T-helper 22 cell (primary cell): ENCODE data around the gene ESPNL.

Experiments
- DNase-seq: peaks from one replicate; pipeline ENCODE4 v3.0.0-alpha.2; 2020; ENCODE audit warnings: low read depth

Gene ESPNL

DNA sequence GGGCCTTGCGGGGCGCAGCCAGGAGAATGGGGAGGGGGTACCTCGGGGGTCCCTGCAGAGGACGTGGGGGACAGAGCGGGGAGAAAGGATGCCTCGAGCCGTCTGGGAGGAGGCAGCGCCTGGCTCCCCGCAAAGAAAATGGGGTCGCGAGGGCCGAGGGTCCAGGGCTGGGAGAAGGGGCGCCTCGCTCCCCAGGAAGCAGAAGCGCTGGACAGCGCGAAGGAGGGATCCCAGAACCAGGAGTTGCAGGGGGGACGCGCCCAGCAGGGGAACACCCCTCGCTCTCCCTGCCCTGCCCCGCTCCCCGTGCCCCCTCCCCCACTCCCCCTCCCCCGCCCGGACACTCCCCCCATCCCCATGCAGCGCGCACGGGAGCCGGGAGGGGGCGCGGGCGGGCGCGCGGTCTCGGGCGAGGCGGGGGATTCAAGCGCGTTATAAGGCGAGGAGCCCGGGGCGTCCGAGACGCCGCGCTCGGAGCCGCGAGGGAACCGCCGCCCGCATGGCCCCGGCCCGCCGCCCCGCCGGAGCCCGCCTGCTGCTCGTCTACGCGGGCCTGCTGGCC lies 58.5 kb downstream of the ESPNL start, which contains the start of gene ERFE:
ERFE (plus strand) TSS at position 462 of the 562 bp plus-strand sequence; CDS start at position 500, 38 bp downstream.
- no peak for DNase-seq

DNA sequence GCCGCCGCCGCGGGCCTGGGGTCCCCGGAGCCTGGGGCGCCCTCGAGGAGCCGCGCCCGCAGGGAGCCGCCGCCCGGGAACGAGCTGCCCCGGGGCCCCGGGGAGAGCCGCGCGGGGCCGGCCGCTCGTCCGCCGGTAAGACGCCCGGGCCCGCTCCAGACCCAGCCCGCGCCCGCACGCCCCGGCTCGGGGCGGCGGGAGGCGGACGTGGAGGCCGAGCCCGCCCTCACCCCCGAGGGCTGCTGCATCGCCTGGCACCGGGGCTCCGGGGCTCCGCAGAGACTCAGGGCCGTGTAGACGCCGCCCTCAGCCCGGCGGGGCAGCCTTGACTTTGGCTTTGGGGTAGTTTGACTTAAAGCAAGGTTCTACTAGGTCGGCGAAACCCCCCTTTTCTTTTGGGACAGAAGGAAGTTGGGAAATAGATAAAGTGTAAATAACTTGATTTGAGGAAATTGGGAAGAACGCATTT lies 59.0 kb downstream of the ESPNL start:
- DNase-seq, result no peak

DNA sequence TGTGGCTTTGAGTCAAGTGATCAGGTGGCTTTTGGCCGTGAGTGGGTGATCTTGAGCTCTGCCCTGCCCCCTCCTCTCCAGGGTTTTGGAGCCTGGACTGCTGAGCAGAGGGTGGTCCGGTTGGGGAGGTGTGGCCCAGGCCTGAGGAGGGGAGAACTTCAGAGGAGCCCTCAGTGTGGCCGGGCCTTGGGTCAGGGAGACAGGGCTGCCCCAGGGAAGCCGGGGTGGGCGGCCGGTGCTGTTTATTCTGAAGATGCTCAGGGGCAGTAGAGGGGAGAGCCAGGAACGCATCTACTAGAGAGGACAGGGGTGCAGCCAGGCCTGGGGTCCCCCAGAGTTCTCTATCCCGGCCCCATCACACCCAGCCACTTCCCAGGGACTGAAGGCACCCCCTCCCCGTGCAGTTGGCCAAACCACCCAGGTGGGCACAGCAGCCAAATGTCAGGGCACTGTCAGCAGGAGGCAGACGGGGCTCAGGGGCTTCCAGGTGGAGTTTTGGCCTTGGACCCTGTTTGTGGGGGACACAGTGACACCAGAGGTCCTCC lies 59.6 kb downstream of the ESPNL start:
- no peak for DNase-seq

GRCh38 chr2:238160206-238161129 lies 60.3 kb downstream of the ESPNL start:
- no peak for DNase-seq

GRCh38 chr2:238161291-238162051 lies 61.3 kb downstream of the ESPNL start:
- no peak for DNase-seq

DNA sequence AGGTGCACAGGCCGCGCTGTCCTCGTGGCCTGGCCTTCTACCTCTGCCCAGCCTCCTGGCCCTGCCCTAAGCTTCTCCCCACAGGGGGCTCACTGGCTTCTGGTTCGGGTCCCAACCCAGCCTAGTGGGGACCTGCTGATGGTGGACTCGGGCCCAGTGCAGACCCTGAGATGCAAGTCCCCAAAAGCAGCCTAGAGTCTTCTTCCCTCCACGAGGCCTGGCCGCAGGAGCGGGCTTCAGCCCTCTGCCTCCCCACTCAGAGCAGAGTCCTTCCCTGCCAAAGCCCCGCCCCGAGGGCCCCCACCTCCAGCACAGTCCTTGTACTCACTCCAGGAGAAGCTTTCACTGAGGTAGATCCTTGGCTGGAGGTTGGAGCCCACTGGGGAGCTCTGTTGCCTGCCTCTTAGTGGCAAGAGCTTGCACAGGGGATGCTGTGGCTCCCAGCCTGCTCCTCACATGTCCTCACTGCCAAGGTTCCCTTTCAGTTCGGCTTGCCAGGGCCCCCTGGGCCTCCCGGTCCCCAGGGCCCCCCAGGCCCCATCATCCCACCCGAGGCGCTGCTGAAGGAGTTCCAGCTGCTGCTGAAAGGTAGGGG lies 62.2 kb downstream of the ESPNL start:
- no peak for DNase-seq

DNA sequence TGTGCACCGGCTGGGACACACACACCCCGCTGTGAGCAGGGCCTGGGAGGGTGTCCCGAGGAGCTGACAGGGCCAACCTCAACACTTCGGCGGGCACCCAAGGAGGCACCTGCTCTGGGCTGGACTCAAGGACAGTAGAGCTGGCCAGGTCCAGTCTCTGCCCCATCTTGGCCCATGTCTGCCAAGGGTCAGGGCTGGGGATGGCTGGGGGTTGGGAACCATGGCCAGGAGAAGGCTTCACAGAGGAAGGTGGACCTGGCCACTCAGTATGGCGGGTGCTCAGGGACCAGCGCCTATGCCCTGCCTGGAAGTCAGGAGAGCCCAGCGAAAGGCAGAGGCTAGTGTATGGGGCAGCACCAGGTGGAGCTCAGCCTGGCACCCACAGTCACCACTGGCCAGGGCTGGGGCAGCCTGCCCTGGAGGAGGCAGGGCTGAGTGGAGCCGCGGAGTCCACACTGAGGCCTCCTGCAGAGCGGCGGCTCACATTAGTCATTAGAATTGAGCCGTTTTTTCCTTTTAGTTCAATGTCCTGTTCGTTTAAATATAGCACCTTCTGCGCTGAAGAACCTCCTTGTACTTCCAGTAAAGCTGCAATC lies 62.8 kb downstream of the ESPNL start:
- no peak for DNase-seq

GRCh38 chr2:238163481-238164198 lies 63.5 kb downstream of the ESPNL start:
- no peak for DNase-seq

GRCh38 chr2:238164906-238165287 lies 64.8 kb downstream of the ESPNL start:
- no peak for DNase-seq

DNA sequence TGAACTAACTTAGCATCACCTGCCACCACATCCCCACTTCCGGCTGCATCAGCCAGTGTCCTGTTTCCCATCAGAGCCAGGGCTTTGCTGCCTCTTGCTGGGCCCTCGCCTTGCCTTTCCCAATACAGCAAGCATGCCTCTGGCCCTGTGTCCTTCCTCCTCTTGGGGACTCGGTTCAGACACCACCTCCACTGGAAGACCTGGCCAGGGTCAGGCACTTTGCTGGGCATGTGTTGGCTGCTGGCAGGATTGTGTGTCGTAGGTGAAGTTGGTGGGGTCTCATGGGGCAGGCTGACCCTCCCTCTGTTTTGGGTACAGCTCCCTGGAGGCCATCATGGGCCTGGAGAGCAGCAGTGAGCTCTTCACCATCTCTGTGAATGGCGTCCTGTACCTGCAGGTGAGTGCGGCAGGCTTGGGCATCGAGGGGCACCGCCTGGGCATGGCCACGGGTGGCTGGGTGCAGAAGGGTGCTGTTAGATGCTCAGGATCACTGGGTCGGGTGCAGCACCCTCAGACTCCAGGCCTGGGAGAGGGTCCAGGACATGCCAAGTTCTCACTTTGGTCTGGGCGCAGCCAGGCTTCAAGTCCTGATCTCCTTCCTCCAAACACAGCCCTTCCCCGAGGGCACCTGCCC lies 65.3 kb downstream of the ESPNL start:
- DNase-seq, result no peak

DNA sequence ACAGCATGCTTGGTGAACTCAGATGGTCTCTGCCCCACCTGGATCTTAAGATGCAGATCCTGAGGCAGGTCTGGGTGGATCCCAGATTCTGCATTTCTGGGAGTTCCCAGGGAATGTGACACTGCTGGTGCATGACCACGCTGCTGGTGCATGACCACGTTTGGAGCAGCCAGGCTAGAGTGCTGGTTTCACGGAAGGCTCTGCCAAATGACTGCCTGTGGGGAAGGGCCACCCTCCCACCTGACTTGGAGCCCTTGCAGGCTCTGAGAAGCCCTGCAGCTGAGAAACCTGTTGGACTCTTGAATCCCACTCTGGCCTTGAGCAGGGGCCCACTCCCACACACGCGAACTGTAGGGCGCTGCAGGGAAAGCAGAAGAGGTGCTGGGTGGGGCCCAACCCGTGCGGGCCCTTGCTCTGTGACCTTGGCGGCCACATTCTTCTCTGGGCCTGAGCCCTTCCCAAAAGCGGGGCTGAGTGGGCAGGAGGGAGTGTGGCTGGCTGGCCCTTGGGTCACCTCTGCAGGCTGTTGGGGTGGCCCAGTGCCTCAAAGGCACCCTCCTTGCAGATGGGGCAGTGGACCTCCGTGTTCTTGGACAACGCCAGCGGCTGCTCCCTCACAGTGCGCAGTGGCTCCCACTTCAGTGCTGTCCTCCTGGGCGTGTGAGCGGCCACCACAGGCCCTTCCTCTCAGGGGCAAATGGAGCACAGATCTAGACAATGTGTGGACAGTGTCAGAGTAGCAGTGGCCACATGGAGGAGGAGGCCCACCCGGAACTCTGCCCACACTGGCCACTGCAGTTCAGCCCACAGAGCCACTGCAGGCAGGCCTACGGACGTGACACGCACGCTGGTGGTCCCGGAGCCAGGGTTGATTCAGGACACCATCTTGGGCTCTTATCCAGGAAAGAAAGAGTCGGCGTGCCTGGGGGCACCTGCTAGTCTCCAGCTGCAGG lies 66.5 kb downstream of the ESPNL start:
- no peak for DNase-seq

DNA sequence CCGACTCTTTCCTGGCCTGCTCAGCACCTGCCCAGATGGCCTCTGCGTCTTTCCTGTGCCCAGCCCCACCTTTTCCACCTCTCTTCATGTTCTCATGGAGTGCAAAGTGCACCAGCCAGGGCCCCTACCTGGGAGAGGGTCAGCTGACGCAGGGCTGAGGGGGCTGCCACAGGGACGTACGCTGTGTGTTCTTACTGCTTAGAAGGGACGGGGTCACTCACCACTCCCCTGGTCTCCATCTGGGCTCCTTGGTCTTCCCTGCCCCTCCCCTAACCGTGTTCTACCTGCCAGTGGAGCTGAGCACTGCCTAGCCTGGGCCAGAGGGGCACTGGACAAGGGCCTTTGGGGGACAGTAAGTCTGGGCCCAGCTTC lies 67.2 kb downstream of the ESPNL start:
- DNase-seq, result no peak

GRCh38 chr2:238167761-238168160 lies 67.6 kb downstream of the ESPNL start:
- DNase-seq, result no peak

- DNase-seq, result no peak
These were observed 68.3 kb downstream of the ESPNL start for GRCh38 chr2:238168196-238169047.

DNA sequence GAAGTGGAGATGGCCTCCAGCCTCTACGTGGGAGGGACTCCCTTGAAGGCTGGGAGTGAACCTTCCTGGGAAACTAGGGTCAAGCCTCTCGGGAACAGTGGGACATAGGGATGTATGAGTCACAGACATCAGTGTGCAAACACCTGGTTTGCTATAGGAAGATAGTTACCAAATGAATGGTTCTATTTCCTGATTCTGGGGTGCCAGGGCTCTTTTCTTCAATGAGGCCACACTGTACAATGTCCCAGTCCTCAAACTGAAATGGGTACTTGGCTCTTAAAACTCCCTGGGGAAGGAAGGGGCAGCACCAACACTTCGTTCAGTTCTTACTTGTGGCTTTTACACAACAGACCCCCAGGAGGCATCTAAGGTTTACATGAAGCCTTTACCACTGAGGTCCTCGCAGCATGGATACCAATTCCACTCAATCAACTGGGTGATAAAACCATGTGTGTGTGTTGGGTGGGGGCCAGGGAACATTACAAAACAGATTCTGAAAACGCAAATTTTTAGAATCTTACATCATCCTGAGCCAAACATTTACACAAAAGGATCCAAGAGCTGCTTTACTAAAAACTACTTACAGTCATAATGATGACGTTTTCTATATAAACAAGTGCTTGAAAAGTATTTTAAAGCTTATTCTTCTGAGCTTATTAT lies 69.0 kb downstream of the ESPNL start:
- no peak for DNase-seq

DNA sequence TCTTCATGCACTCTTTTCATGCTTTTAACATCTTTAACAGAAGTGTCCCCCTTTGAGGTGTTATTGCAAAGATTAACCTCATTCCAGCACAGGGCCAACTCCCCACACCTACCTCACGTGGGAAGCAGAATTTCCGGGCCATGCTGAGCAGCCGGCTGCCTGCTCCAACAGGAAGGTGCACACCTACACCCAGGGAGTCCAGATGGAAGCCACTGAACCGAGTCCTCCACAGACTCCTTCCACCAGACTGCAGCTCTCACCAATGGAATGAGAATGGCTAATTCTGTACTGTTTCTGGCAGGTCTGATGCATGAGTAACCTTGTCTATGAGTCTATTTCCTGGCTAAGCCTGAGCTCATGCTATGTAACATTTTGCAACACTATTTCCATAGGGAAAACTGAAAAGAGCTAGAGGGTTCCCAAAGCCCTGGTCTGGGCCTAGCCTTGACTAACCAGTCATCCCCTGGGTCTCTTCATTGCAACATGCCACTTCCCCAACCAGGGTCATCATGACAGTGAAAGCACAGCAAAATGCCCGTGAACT lies 69.6 kb downstream of the ESPNL start:
- DNase-seq, result no peak

DNA sequence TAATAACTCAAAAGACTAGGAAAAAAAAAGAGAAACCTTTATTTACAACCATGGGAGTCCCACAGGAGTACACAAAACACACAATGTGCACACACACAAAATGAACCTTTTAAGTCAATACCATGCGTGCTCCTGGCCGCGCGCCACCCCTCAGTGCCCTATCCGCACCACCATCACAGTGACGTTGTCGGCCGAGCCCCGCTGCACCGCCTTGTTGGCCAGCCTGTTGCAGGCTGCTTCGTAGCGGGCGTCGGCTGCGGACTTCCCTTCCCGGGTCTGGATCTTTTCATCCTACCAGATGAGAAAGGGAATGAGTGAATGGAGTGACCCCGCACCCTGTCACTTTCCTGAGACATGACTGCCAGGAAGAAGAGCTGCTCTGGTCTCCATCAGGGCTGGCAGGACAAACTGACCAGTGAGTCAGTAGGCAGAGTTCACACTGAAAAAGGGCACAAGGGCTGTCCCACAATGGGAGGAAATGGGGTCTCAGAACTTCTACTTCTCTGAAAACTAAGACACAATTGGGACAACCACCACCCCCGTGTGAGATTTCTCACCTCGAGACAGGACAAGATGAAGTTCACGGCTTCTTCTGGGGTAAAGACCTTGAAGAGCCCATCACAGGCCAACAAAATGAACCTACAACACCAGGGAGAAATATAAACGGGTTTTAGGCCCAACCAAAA lies 70.4 kb downstream of the ESPNL start:
- DNase-seq, result no peak
